KBM-7 (cell line): Measurements from ENCODE around the gene FPGS.

Source experiments
- DNase-seq: peaks from one replicate; pipeline ENCODE4 v3.0.0-alpha.2; 2015
- in situ Hi-C: fragments of 300-500 bp; cut with MboI; formaldehyde crosslinking; loops from 2 replicates; pipeline ENCODE4 v1.14.3; 2020; ENCODE audit warnings: low sequenced_read_pairs, low pct_unique_long_range_greater_than_20kb, mixed read lengths

FPGS gene

DNA sequence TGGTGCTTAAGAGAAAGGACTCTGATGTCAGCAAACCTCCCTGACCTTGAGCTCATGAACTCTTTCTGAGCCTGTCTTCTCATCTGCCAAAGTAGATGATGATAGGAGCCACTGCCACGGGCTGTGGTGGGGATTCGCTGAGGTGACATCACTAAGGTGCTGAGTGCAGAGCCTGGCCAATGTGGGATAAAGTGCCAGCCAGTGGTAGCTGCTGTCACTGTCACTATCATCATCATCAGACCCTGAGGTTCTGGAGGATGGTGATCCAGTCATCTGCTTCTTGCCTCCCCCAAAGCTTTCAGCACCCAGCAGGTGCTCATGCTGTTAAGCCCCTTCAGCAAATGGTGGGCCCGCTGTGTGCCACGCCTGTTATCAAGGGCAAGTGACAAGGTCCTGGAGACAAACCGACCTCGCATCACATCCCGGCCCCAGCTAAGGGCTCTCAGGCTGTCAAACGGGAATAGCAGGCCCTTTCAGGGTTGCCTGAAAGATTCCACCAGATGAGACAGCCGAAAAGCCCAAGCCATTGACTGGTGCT lies 6.4 kb downstream of the FPGS start:
- no peak for DNase-seq
- in situ Hi-C loops = no loop called here

DNA sequence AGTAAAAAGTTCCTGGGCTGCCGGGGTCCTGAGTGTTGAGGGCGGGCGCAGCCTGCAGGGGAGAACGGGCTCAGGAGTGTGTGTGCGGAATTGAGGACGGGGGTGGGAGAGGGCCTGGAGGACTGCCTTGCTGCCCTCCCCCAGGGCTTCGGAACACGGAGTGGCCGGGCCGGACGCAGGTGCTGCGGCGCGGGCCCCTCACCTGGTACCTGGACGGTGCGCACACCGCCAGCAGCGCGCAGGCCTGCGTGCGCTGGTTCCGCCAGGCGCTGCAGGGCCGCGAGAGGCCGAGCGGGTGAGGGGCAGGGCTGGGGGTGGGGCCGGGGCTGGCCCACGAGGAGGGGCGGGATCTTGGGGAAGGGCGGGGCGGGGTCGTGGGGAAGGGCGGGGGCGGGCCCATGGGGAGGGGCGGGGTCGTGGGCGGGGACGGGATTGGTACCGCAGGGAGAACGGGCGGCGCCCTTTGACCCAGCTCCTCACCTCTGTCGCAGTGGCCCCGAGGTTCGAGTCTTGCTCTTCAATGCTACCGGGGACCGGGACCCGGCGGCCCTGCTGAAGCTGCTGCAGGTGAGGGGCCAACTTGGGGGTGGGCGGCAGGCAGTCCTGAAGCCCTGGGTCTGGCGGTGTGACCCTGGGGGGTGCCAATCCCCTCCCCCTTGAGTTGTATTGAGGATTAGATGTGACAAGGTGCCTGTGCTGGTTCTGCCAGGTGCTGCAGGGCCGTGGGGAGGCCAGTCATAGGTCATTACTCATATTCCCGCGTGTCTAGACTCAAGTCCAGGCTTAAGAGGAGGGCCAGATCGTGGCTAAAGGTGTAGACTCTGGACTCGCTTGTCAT lies 7.1 kb downstream of the FPGS start:
- DNase-seq = no peak
- in situ Hi-C loops = no loop called here

DNA sequence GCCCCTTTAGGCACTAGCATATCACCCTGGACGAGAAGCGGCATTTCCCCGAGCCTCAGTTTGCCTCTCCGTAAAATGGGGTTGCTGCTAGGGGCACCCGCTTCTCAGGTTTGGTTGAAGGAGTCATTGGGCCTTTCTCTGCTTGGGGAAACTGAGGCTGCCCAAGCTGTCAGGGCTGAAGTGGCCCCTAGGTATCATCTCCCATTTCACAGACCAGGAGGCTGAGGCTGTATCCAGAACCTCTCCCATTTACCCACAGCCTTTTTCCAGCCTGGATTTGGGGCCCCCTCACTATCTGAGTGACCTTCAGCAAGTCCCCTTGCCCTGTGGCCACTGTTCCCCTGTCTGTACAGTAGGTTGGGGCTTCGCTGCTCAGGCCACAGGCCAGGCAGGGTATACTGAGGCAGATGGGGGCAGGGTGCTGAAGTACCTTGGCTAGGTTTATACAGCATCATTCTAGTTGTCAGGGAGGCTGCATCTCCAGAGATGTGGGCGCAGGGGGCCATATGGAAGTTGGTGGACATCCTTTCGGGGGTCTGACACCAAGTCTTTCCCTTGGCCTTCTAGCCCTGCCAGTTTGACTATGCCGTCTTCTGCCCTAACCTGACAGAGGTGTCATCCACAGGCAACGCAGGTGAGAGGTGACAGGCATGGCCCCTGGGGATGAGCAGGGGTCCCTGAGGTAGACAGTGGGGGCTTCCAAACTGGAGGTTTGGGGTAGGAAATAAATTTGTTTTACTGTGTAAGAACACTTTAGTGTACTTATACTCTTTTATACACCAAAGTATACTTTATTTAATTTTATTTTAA lies 7.9 kb downstream of the FPGS start:
- in situ Hi-C loops = no loop called here
- DNase-seq = no peak

DNA sequence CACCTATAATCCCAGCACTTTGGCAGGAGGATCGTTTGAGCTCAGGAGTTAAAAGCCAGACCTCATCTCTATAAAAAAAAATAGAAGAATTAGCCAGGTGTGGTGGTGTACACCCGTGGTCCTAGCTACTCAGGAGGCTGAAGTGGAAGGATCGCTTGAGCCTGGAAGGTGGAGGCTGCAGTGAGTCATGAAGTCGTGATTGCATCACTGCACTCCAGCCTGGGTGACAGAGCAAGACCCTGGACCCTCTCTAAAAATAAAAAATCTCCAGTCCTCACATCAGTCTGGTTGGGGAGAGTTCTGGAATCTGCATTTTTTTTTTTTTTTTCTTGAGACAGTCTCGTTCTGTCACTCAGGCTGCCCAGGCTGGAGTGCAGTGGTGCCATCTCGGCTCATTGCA lies 9.3 kb downstream of the FPGS start:
- no peak for DNase-seq
- in situ Hi-C loops = no loop called here

DNA sequence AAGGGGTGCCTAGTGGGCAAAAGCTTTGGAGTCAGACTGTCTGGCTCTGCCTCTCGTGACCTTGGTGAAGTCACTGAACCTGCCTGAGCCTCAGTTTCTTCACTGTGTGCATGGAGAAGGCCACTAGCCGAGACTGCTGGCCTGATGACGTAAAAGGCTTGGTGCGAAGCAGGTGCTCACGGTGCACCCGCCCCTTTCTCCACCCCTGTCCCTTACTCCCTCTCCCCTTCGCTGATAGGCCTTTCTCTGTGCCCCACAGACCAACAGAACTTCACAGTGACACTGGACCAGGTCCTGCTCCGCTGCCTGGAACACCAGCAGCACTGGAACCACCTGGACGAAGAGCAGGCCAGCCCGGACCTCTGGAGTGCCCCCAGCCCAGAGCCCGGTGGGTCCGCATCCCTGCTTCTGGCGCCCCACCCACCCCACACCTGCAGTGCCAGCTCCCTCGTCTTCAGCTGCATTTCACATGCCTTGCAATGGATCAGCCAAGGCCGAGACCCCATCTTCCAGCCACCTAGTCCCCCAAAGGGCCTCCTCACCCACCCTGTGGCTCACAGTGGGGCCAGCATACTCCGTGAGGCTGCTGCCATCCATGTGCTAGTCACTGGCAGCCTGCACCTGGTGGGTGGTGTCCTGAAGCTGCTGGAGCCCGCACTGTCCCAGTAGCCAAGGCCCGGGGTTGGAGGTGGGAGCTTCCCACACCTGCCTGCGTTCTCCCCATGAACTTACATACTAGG lies 10.4 kb downstream of the FPGS start:
- no peak for DNase-seq
- in situ Hi-C loops = no loop called here

DNA sequence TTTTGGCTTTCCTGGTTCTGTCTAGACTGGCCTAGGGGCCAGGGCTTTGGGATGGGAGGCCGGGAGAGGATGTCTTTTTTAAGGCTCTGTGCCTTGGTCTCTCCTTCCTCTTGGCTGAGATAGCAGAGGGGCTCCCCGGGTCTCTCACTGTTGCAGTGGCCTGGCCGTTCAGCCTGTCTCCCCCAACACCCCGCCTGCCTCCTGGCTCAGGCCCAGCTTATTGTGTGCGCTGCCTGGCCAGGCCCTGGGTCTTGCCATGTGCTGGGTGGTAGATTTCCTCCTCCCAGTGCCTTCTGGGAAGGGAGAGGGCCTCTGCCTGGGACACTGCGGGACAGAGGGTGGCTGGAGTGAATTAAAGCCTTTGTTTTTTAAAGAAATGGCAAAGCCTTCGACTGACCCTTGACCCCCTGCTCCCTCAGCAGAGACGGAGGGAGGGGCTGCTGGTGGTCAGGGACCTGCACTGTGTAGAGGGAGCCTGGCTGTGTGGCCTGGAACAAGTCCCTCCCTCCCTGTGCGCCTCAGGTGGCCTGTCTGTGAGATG lies 11.1 kb downstream of the FPGS start:
- in situ Hi-C loops = no loop called here

DNA sequence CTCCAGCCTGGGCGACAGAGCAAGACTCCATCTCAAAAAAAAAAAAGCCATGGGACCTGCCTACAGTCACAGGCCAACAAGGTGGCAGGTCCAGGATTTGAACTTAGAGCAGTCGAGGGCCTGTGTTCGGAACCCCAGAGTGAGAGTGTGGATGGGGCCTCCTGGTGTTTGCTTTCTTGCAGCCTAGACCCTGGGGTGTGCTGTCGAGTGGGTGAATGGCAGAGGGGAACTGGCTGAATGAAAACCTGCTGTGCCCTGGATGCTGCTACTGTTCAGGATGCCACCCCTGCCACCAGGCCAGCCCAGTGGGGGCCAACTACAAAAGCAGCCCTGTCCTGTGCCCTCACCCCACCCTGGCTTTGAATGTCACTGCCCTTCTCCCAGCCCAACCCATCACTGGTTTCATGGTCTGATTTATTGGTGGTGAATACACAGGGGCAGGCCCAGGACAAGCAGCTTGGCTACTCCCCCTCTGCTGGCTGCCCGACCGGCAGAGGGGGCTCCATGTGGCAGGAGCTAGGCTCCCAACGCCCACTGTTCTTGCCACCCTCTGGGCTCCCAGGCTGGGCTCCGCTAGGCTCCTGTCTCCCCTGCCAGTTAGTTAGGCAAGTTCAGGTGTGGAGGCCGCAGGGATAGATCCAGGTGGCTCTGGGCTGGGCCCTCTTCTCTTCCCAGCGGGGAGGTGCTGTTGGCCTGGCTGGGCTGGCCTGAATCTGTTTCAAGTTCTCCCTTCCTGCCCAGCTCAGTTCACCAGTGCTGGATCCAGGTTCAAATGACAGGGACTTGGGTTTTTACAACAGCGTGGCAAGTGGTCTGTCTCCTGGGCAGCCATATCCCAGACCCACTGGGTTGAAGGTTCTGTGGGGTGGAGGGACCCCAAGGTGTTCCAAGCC lies 12.2 kb downstream of the FPGS start:
- DNase-seq = no peak
- in situ Hi-C loops = no loop called here

More for the DNA sequence above, 11.1 kb downstream of the FPGS start:
- DNase-seq = no peak

DNA sequence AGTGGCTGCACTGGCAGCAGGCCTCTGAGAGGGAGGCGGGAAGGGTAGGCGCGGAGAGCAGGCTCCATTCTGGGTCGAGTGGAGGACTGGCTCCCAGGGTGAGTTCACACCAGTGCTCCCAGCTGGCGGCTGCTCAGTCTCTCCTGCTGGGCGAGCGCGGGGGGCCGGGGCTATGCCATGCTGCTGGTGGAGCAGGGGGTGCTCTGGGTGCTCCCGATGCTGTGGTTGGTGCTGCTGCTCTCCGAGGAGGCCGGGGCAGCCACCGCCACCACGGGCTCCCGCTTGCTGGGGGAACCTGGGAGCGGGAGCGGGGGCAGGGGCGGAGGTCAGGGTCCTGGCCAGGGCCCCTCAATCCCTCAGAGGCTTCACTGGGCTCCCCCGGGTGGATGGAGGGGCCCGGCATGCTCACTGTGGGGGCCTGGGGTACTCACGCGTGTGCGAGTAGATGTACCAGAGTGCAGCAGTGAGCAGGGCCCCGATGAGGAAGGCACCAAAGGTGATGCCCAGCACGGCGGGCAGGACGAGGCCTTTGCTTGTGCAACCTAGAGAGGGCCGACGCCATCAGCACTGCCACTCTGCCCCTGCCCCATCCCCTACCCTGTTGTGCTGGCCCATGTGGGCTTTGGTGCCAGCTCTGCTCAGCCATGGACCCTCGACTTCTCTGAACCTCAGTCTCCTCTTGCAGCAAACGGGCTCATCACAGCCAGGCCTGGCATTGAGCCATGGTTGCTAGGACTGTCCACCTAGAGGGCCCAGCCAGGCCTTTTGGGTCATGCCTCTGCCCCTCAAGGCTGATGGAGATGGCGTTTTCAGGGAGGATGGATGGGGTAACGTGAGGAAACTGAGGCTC lies 13.1 kb downstream of the FPGS start:
- DNase-seq = no peak
- in situ Hi-C loops = no loop called here

DNA sequence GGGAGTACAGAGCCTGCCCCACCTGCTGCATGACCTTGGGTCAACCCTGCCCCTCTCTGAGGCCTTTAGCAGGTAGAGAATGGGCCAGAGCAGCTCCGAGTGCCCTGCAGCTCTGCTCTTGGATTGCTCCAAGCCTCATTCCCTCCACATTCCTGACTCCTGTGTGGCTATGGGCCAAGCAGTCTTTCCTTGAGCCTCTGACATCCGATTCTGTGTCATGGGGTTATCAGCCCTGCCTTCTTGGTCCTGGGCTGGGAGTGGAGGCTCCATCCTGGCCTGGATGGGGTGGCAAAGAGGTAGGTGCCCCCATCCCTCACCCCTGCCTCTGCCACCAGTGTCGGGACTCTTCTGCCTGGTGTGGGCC lies 13.7 kb downstream of the FPGS start:
- no peak for DNase-seq
- in situ Hi-C loops = no loop called here

DNA sequence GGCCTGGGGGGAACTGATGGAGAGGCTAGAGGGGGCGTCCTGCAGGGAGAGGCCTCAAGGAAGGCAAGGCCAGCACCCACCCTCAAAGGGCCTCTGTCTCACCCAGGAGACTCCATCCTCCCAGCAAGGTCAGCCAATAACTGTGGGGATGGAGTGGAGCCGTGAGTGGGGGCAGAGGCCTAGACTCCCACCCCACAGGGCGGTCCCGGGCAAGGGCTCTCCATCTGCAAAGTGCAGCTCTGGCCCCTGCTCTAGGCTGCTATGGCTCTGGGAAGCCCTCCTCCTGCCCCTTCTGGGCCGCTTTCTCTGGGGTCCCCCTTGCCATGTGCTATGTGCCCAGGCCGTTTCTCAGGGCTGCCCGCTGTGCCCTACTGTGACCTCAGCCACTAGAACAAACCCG lies 14.0 kb downstream of the FPGS start:
- DNase-seq = no peak
- in situ Hi-C loops = no loop called here

DNA sequence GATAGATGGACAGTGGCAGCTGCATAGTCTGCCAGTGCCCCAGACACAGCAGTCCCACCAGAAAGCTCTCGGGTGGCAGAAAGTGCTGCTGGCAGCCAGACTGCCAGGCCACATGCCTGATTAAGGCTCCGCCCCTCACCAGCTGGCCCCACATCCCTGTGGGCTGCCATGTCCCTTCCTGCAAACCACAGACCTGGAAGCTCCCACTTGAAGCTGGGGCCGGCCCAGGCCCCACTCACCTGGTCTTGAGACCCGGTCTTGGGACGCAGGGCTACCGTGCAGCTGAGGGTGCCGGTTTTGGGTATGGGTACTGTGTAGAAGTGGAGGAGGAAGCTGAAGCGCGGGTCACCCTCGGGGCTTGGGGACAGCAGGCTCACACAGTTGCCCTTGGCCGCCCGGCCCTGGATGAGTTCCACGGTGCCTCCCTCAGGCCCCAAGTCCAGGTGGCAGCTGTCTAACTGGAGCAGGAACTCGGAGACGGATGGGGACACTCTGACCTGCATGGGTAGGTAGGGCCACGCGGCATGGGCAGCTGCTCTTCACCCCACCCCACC lies 15.3 kb downstream of the FPGS start:
- DNase-seq = no peak
- in situ Hi-C loops = no loop called here

DNA sequence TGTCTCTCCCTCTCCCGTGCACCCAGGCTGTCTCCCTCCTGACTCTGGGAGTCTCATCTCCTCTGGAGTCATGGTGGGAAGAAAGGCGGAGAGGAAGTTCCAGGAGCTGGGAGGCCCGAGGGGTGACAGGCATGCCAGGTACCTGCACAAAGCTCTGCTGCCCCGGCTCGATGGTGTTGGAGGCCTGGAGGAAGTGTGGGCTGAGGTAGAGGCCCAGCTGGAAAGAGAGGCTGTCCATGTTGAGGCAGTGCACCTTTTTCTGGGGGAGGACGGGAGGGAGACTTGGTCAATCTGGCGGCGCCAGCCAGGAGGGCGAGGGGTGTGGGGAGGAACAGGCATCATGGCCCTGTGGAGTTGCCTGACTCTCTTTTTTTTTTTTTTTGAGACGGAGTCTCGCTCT lies 15.9 kb downstream of the FPGS start:
- in situ Hi-C loops = no loop called here
- DNase-seq = no peak

DNA sequence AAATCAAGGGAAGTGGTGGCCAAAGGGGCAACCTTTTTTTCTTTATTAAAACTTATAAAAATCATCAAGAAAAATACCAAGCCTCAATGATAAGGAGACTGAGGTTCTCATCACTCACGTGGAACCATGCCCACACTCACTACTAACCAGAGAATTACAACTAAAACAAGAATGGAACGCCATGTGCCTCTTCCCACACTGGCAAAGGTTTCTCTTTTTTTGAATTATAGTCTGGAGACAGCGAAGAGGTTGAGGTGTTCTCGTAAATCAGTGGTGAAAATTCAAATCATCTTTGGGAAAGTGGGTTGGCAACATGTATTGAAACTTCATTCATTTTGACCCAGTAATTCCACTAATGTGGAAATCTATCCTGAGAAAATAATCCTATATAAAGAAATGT lies 19.4 kb downstream of the FPGS start:
- in situ Hi-C loops = no loop called here
- no peak for DNase-seq

DNA sequence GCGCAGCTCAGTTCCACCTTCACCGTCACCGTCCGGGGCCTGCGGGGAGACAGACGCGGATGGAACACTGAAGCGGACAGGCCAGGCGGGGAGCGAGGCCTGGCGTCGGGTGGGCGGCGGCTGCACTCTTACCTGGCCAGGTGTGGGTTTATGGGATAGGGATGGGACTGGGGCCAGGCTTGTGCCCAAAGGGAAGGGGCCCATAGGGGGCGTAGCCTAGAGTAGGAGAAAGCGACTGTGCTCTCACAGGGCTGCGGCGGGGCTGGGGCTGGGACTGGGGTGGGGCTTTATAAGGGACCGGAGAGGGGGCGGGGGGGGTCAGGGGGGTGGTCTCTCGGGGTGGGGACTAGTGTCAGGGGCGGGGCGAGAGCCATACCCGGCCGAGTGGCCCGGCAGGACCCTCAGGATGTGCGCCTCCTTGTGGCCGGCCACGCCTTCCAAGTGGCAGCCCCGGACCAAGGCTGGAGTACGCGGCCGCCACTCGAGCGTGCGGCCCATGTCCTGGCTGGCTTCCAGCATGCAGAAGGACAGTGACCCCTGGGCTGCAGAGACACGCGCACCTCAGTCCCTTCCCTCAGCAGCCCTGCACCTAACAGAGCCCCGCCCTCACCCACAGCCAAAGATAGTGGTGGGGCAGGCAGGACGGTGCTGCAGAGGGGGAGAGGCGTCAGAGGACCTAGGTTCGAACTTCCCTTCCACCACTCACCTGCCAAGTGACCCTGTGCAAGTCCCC lies 22.8 kb downstream of the FPGS start:
- in situ Hi-C loops = no loop called here
- no peak for DNase-seq

DNA sequence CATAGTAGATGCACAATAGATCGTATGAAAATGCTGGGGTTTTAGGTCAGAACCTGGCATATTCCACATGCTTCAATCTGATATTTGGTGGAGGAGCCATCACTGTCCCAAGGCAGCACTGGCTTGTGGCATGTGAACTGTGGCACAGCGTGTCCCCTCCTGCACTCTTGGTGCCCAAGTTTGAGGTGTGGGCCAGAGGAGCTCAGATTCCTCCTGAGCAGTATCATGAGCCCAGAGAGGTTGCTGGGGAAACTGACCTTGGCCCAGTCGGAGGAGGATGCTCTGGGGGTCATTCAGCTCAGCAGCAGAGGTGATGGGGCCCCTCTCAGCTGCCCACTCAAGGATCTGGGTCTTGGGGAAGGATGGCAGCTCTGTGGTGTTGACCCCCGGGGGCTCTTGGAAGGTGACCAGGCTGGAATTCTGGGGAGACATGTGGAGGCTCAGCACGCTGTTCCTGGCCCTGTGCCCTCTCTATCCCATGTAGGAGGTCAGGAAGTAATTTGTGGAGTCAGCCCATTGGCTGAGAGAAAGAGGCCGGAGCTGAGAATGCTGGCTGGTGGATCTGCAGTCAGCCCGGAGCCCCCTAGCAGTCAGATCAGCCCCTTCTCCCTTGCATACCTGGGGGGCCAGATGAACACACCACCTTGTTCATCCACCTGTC lies 23.7 kb downstream of the FPGS start:
- in situ Hi-C loops = no loop called here
- no peak for DNase-seq

DNA sequence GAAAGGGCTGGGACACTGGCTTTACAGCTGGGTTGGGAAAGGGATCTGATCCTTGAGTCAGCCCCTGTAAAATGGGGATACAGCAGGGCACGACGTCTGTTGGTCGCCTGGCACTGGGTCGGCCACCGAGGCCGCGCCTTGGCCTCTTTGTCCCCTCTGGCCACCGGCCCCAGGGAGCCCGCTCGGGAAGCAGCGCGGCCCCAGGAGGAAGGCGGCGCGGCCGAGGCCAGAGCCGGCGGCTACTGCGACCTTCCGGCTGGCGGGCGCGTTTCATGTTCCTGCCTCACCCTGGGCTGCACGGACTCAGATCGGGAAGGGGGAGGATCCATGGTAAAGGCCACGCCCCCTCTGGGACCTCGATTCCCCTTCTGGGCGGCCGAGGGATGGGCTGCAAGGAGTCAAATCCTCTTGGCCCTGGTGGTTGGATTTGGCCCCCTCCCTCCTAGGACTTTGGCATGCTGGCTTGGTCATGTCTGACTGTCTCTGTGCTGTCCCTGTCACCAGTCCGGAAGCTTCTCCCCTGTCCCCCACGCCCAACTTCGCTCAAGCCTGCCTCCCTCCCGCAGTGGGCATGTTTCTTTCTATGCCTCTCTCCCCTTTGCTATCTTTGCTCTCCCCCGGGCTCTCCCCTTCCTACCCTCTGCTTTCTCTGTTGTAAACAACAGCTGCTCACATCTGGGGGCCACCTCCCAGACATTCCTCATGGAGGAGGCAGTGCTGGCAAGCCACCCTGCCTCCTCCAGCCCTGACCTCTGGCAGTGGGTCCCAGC lies 25.8 kb downstream of the FPGS start:
- no peak for DNase-seq
- in situ Hi-C loops = no loop called here
